MCF 10A (cell line): ENCODE measurements around the gene KRTAP4-9. TPM values are rescaled to one million over a fixed set of nuclear protein-coding genes. Genes with fewer than 3 reads are reported as not detected.

Experiments
- BruUV-seq: library from RNA; stranded (reverse); fragments of 400-500 nt; replicated peaks from 2 replicates; lab custom pipeline; 2021; lab: Mats Ljungman, UMichigan
- CTCF ChIA-PET: fragments of 300-600 bp; sonication (Branson Sonifier 250); formaldehyde crosslinking; extraction: SDS; loops from one replicate; lab custom pipeline; 2021; ENCODE audit warnings: antibody characterized with exemption, inconsistent platforms; lab: Yijun Ruan, JAX
- POLR2A ChIA-PET: fragments of 300-600, 350-650 bp; sonication (Branson Sonifier 250); formaldehyde crosslinking; extraction: SDS; loops from one replicate; lab custom pipeline; 2020; ENCODE audit warnings: antibody characterized with exemption, inconsistent platforms; lab: Yijun Ruan, JAX
- DNase-seq: peaks from one replicate; pipeline ENCODE4 v3.0.0-alpha.2; 2018; ENCODE audit not compliant: unreplicated experiment
- H3K27ac Mint-ChIP-seq: one replicate; pipeline ENCODE4 v1.8.0; 2022; ENCODE audit warnings: mild to moderate bottlenecking, low read depth, mixed read lengths; ENCODE audit not compliant: unreplicated experiment
- H3K27me3 Mint-ChIP-seq: one replicate; pipeline ENCODE4 v1.8.0; 2022; ENCODE audit warnings: mixed read lengths; ENCODE audit not compliant: insufficient read depth, unreplicated experiment
- H3K36me3 Mint-ChIP-seq: one replicate; pipeline ENCODE4 v1.8.0; 2022; ENCODE audit warnings: mild to moderate bottlenecking, moderate library complexity, mixed read lengths; ENCODE audit not compliant: insufficient read depth, unreplicated experiment
- H3K4me1 Mint-ChIP-seq: one replicate; pipeline ENCODE4 v1.8.0; 2022; ENCODE audit warnings: mixed read lengths; ENCODE audit not compliant: insufficient read depth, unreplicated experiment
- H3K4me3 Mint-ChIP-seq: one replicate; pipeline ENCODE4 v1.8.0; 2022; ENCODE audit warnings: mild to moderate bottlenecking, moderate library complexity, mixed read lengths; ENCODE audit not compliant: unreplicated experiment
- H3K9me3 Mint-ChIP-seq: one replicate; pipeline ENCODE4 v1.8.0; 2022; ENCODE audit warnings: mixed read lengths; ENCODE audit not compliant: unreplicated experiment
- intact Hi-C: fragments of 100-400 bp; cut with micrococcal nuclease; formaldehyde crosslinking; loops from 2 replicates; pipeline ENCODE4 v1.14.1; 2022
- total RNA-seq: library from RNA; stranded (reverse); gene quantifications from 2 replicates; pipeline ENCODE4 v1.2.3, GENCODE V29; 2022
- TF ChIP-seq, protein P1 (sequence below): fragments of 200-600 bp; IDR thresholded peaks from one replicate; pipeline ENCODE4 v1.8.0; 2022; ENCODE audit warnings: antibody characterized with exemption, mild to moderate bottlenecking; ENCODE audit not compliant: unreplicated experiment

Gene KRTAP4-9
- total RNA-seq, 1 experiment from 2014 or later = not detected

DNA sequence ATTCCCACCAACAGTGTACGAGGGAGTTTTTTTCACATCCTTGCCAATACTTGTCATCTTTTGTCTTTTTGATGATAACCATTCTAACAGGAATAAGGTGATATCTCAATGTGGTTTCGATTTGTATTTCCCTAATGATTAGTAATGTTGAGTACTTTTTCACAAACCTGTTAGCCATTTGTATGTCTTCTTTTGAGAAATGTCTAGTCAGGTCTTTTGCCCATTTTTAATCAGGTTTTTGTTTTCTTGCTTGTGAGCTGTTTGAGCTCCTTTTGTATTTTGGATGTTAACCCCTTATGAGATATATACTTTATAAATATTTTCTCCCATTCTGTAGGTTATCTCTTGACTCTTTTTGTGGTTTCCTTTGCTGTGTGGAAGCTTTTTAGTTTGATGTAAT is 46.3 kb downstream of the KRTAP4-9 start:
- Mint-ChIP-seq H3K27ac (no peak overlapping the region), H3K9me3 (no peaks in the 10 kb centered on the region), H3K36me3 (no peaks in the 10 kb centered on the region), H3K27me3 (no peaks in the 10 kb centered on the region), H3K4me1 (no peaks in the 10 kb centered on the region), H3K4me3 (no peak overlapping the region)
- DNase-seq = no peak
- TF ChIP-seq, protein P1, sequence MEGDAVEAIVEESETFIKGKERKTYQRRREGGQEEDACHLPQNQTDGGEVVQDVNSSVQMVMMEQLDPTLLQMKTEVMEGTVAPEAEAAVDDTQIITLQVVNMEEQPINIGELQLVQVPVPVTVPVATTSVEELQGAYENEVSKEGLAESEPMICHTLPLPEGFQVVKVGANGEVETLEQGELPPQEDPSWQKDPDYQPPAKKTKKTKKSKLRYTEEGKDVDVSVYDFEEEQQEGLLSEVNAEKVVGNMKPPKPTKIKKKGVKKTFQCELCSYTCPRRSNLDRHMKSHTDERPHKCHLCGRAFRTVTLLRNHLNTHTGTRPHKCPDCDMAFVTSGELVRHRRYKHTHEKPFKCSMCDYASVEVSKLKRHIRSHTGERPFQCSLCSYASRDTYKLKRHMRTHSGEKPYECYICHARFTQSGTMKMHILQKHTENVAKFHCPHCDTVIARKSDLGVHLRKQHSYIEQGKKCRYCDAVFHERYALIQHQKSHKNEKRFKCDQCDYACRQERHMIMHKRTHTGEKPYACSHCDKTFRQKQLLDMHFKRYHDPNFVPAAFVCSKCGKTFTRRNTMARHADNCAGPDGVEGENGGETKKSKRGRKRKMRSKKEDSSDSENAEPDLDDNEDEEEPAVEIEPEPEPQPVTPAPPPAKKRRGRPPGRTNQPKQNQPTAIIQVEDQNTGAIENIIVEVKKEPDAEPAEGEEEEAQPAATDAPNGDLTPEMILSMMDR = no peak
- intact Hi-C loops = no loop called here
- ChIA-PET POLR2A (no interaction called here), CTCF (interaction anchor here (0.6 kb wide), 1 partner anchor 372 kb away, joined by 3 read pairs; no protein-coding TSS in a partner anchor)
- BruUV-seq = no TSS peak

DNA sequence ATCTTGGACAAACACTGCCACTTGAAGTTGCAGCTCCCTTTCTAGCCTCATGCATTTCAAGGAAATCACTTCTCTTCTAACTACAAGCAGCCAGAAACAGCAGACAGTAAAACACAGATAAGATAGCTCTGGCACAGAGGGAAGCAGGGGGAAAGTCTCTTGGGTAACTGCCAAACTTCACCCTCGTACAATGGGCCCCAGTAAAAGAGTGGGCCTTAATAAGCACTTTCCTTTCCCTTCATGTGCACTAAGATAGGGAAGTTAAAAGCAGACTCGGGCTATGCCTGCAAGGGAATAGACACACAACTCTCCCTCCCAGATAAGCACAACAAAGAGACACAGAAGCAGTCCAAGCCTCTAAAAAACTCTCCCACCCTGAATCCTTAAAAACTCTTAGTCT is 48.7 kb downstream of the KRTAP4-9 start:
- H3K9me3 Mint-ChIP-seq = no peaks in the 10 kb centered on the region
- H3K4me3 Mint-ChIP-seq = no peak overlapping the region
- H3K27ac Mint-ChIP-seq = no peak overlapping the region
- no peaks in the 10 kb centered on the region for H3K36me3 Mint-ChIP-seq
- H3K27me3 Mint-ChIP-seq = peaks cover 15% of the 10 kb centered on the region
- ChIA-PET CTCF (interaction anchor here (0.8 kb wide), 1 partner anchor 158 kb away, joined by 3 read pairs; no protein-coding TSS in a partner anchor), POLR2A (no interaction called here)
- no peaks in the 10 kb centered on the region for H3K4me1 Mint-ChIP-seq
- TF ChIP-seq, protein P1 = no peak
- no TSS peak for BruUV-seq
- no peak for DNase-seq
- intact Hi-C loops = no loop called here

Other genes with a start within 250 kb of the KRTAP4-9 start
- not detected in 2 replicates for gene KRT12, start 238.2 kb upstream of the KRTAP4-9 start, total RNA-seq
- gene KRT20, start 220.1 kb upstream of the KRTAP4-9 start, total RNA-seq = not detected in 2 replicates
- gene KRT23, start 167.7 kb upstream of the KRTAP4-9 start, total RNA-seq = not detected in 2 replicates
- not detected in 2 replicates for gene KRT39, start 138.4 kb upstream of the KRTAP4-9 start, total RNA-seq
- gene KRT40, start 121.1 kb upstream of the KRTAP4-9 start, total RNA-seq = not detected in 2 replicates
- not detected in 2 replicates for gene KRTAP3-3, start 111.2 kb upstream of the KRTAP4-9 start, total RNA-seq
- gene KRTAP3-2, start 105.5 kb upstream of the KRTAP4-9 start, total RNA-seq = not detected in 2 replicates
- not detected in 2 replicates for gene KRTAP3-1, start 96.3 kb upstream of the KRTAP4-9 start, total RNA-seq
- gene KRTAP1-5, start 78.2 kb upstream of the KRTAP4-9 start, total RNA-seq = not detected in 2 replicates
- not detected in 2 replicates for gene KRTAP1-4, start 75.2 kb upstream of the KRTAP4-9 start, total RNA-seq
- gene KRTAP1-3, start 70.5 kb upstream of the KRTAP4-9 start, total RNA-seq = not detected in 2 replicates
- gene KRTAP1-1, start 63.9 kb upstream of the KRTAP4-9 start, total RNA-seq = not detected in 2 replicates
- gene KRTAP2-1, start 58.1 kb upstream of the KRTAP4-9 start, total RNA-seq = not detected in 2 replicates
- gene KRTAP2-2, start 50.2 kb upstream of the KRTAP4-9 start, total RNA-seq = not detected in 2 replicates
- gene KRTAP2-3, start 45.3 kb upstream of the KRTAP4-9 start, total RNA-seq = not detected in 2 replicates
- not detected in 2 replicates for gene KRTAP2-4, start 39.5 kb upstream of the KRTAP4-9 start, total RNA-seq
- not detected in 2 replicates for gene KRTAP4-7, start 21.2 kb upstream of the KRTAP4-9 start, total RNA-seq
- gene KRTAP4-8, start 7.2 kb upstream of the KRTAP4-9 start, total RNA-seq = not detected in 2 replicates
- not detected in 2 replicates for gene KRTAP4-16, start 3.2 kb upstream of the KRTAP4-9 start, total RNA-seq
- gene KRTAP4-11, start 13.0 kb downstream of the KRTAP4-9 start, total RNA-seq = not detected in 2 replicates
- gene KRTAP4-12, start 18.8 kb downstream of the KRTAP4-9 start, total RNA-seq = not detected in 2 replicates
- not detected in 2 replicates for gene KRTAP4-6, start 35.2 kb downstream of the KRTAP4-9 start, total RNA-seq
- not detected in 2 replicates for gene KRTAP4-5, start 44.4 kb downstream of the KRTAP4-9 start, total RNA-seq
- gene KRTAP4-4, start 55.4 kb downstream of the KRTAP4-9 start, total RNA-seq = not detected in 2 replicates
- not detected in 2 replicates for gene KRTAP4-3, start 62.8 kb downstream of the KRTAP4-9 start, total RNA-seq
- gene KRTAP4-2, start 72.8 kb downstream of the KRTAP4-9 start, total RNA-seq = not detected in 2 replicates
- not detected in 2 replicates for gene KRTAP4-1, start 79.5 kb downstream of the KRTAP4-9 start, total RNA-seq
- not detected in 2 replicates for gene KRTAP9-1, start 84.5 kb downstream of the KRTAP4-9 start, total RNA-seq
- gene KRTAP9-2, start 121.3 kb downstream of the KRTAP4-9 start, total RNA-seq = not detected in 2 replicates
- gene KRTAP9-3, start 127.1 kb downstream of the KRTAP4-9 start, total RNA-seq = not detected in 2 replicates
- not detected in 2 replicates for gene KRTAP9-8, start 132.6 kb downstream of the KRTAP4-9 start, total RNA-seq
- not detected in 2 replicates for gene KRTAP9-4, start 144.3 kb downstream of the KRTAP4-9 start, total RNA-seq
- not detected in 2 replicates for gene KRTAP9-9, start 150.0 kb downstream of the KRTAP4-9 start, total RNA-seq
- gene KRTAP9-6, start 160.0 kb downstream of the KRTAP4-9 start, total RNA-seq = not detected in 2 replicates
- gene KRTAP9-7, start 170.3 kb downstream of the KRTAP4-9 start, total RNA-seq = not detected in 2 replicates
- gene KRTAP29-1, start 197.5 kb downstream of the KRTAP4-9 start, total RNA-seq = not detected in 2 replicates
- gene KRTAP16-1, start 203.9 kb downstream of the KRTAP4-9 start, total RNA-seq = not detected in 2 replicates
- not detected in 2 replicates for gene KRTAP17-1, start 210.3 kb downstream of the KRTAP4-9 start, total RNA-seq
- gene KRT33A, start 245.4 kb downstream of the KRTAP4-9 start, total RNA-seq = not detected in 2 replicates